AG09319 (cell line): ENCODE measurements around the gene HIRIP3.
A peak's percentile ranks its signal among the peaks of the same experiment; 100 is the strongest.

ENCODE experiments used
- DNase-seq: peaks from one replicate; pipeline ENCODE4 v3.0.0-alpha.2; 2010; ENCODE audit warnings: low read depth; ENCODE audit errors: extremely low read depth
- CTCF ChIP-seq: IDR thresholded peaks from 2 replicates; pipeline ENCODE4 v1.5.1; 2011; ENCODE audit warnings: low read depth, mild to moderate bottlenecking, inconsistent platforms, low read length, moderate library complexity

Gene HIRIP3

DNA sequence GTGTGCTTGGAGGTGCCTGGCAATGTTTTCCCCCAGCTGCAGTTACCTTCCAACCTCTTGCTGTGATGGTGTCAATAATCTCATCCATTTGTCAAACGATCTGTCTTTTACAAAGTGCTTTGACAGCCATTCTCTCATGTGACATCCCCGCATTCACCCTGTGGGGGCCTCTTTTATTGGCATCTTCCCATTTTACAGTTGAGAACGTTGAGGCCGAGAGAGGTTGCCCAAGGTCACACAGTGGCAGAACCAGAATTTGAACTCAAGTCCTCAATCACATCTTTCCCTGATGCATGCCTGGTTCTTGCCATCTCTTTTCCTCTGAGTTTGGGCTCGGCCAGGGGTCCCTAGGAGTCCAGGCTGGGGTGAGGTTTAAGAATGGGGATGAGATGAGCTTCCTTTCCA lies 20.3 kb downstream of the HIRIP3 start:
- DNase-seq, result no peak
- TF ChIP-seq CTCF, result no peak

DNA sequence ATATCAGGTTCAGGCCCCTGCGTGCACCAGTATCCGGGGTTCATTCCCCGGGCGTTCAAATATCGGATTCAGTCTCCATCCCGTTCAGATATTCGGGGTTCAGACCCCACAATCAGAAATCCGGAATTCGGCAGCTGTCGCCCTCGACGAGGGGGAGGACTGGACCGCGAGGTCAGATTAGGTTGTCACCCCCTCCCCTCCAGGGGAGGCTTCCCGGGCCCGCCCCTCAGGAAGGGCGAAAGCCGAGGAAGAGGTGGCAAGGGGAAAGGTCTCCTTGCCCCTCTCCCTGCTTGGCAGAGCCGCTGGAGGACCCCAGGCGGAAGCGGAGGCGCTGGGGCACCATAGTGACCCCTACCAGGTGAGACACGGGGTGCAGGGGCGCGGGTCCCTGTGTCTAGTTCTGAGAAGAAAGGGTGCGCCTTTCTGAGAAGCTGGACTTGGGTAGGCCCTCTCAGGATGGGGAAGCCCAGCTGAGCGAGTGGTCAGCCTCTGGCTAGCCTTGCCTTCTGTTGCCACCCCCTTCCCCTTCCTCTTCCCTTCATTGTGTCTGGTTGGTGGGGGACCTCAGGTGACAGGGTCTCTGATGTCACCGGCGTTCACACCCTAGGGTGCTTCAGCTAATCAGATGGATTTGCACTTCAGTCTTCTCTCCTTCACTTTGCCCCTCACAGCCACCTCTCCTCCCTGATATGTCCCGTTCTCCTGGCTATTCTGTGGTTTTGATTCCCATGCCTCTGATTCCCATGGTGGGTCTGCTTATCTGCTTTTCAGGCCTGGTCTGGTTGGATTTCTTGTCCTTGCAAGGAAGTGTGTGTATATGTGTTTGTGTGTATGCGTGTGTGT lies 20.9 kb downstream of the HIRIP3 start:
- TF ChIP-seq CTCF, result no peak
- DNase-seq, result no peak

DNA sequence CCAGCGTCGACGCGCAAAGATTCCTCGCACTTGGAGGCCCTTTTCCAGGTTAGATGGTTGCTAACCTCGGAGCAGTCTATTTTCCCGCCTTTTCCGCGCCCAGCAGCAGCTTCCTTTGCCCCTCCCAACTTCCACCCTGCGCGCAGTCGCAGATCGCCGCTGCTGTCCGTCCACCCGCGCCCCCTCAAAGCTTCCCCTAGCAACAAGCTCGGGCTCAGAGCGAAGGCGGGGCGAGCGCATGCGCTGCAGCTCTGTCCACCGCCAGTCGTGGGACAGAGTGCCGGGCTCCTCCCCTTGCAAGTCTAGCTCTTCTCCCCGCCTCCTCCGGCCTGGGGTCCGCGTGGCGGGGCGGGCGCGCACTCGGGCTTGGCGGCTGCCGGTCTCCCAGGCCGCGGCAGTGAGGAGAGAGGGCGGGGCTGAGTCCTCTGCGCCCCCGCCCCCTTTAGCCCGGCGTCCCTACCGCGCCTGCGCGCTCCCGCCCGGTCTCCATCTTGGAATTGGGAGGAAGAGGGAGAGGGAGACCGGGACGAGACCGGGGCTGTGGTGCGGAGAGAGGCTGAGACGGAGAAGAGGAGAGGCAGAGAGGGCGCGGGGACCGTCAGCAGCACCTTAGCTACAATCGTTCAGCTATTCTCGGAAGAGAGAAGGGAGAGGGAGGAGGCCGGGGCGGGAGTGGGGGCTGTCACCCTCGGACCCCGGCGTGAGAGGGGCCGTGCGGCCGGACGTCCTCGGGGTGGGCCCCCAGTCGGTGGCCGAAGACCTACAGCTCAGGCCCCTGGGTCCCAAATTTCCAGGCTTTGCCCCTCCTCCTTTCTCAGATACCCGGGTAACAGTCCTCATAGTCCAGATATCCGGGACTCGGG lies 21.8 kb downstream of the HIRIP3 start, which contains the start of gene TAOK2:
TSS of gene TAOK2 (plus strand) at position 485 of the 863 bp plus-strand sequence. CDS start 3,905 bp downstream, outside the sequence.
- TF ChIP-seq CTCF, result no peak
- DNase-seq, result peak; percentile 98

DNA sequence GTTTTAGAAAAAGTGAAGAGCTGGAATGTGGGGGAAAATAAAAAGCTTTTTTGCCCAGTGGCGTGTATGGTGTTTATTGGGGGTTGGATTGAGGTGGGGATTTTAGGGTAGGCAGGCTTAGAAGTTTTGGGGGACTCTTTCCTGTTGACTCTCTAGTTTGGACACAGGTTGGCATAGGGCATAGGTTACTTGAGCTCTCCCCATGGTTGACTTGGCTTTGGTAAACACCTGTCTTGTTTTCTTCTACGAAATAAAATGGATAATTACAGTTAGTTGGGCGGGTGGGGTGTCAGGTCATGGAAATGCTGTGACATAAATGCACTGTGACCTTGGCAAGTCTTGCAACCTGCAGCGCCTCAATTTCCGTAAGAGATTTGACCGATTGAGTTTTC lies 22.4 kb downstream of the HIRIP3 start:
- DNase-seq, result no peak
- TF ChIP-seq CTCF, result no peak

- no peak for TF ChIP-seq CTCF
- no peak for DNase-seq
Measured at GRCh38 chr16:29972500-29972899, 22.9 kb downstream of the HIRIP3 start.

GRCh38 chr16:29971304-29971703 lies 24.1 kb downstream of the HIRIP3 start:
- DNase-seq, result no peak
- TF ChIP-seq CTCF, result no peak

GRCh38 chr16:29968205-29968604 lies 27.2 kb downstream of the HIRIP3 start:
- no peak for TF ChIP-seq CTCF
- no peak for DNase-seq
